ENCODE data around the gene NEK6.

The NEK6 gene

DNA sequence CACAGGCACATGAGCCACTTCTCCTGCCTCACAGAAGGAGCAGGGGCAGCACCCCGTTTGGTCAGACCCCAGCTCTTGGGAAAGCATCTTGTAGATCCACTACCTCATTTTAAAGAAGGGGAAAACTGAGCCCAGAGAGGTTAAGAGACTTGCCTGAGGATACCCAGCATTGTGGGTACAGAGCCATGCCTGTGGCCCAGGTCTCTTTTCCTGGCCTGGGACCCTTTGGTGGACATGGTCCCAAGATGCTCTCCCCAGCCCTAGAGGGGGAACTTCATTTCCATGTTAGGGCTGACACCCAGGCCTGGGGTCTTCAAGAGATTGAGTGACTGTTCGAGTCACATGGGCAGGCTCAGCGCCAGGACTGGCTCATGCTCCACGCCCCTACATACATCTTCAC lies 64.2 kb downstream of the NEK6 start:
- no peak for DNase-seq (ENCODE audit: low spot score)

DNA sequence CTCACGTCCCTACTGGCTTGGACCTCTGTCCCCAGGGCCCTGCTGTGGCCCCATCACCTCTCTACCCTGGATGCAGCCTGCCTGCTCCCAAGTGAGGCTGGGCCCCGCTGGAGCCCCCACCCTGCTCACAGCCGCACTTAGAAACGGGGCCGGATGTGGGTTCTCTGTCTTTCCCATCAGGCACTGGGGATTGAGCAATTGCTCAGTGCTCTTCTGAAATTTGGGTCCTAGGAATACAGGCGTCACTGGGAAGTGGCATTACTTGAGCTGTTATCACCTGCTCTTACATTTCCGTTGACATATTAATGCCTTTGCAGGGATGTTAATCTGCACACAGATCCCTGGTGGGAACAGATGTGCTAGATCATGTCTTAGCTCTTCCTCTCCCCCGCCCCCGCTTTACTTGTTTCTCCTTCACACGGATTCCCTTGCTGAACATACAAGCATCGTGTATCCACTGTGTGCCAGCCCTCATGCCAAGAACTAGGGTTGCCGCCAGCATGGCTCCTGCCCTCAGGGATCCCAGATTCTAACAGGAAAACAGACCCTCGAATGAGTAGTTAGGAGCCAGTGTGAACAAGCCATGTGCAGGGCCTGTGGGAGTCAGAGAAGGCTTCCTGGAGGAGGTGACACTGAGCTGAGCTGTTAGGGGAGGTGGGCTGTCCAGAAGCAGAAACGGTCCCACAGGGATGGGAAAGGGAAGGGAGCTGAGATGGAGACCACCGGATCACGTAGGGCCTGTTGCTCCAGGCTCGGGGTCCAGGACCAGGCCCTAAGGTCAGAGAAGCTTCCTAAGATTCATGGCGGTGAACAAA lies 65.1 kb downstream of the NEK6 start:
- DNase-seq (ENCODE audit: low spot score): no peak

GRCh38 chr9:124323904-124324303 lies 66.2 kb downstream of the NEK6 start:
- no peak for DNase-seq (ENCODE audit: low spot score)

GRCh38 chr9:124325816-124326215 lies 68.1 kb downstream of the NEK6 start:
- no peak for DNase-seq (ENCODE audit: low spot score)

DNA sequence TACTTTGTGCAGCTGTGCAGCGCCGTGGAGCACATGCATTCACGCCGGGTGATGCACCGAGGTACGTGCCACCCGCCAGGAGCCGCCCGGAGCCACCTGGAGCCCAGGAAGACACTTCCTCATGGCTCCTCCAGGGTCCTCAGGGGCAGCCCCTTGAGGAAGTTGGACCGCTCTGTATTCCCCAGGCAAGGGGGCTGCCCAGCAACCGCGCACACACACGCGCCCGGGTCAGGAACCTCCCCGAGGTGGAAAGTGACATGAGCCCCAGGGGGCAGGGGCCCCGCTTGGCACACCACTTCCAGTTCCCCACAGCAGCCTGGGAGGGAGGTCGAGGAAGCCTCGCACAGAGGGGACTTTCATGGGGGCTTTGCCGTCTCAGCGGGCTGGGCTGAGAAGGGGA lies 68.6 kb downstream of the NEK6 start:
- no peak for DNase-seq (ENCODE audit: low spot score)

GRCh38 chr9:124327491-124327890 lies 69.7 kb downstream of the NEK6 start:
- DNase-seq (ENCODE audit: low spot score): no peak

DNA sequence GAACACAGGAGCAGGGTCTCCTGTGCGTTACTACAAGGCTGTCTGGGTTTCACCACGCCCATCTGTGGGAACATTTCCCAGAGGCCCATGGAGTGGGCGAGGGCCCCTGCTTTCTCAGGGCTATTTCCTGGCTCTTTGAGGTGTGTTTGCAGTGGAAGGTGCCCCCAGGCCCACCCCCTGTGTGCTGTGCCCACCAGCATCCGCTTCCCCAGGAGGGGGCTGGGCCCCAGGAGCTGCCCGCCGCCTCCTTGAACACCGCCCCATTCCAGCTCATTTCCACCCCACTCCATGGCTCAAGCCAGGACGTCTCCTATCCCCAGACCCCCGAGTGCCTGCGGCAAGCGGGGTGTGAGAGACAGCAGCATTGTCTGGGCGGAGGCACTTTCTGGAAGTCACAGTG lies 70.5 kb downstream of the NEK6 start:
- no peak for DNase-seq (ENCODE audit: low spot score)

DNA sequence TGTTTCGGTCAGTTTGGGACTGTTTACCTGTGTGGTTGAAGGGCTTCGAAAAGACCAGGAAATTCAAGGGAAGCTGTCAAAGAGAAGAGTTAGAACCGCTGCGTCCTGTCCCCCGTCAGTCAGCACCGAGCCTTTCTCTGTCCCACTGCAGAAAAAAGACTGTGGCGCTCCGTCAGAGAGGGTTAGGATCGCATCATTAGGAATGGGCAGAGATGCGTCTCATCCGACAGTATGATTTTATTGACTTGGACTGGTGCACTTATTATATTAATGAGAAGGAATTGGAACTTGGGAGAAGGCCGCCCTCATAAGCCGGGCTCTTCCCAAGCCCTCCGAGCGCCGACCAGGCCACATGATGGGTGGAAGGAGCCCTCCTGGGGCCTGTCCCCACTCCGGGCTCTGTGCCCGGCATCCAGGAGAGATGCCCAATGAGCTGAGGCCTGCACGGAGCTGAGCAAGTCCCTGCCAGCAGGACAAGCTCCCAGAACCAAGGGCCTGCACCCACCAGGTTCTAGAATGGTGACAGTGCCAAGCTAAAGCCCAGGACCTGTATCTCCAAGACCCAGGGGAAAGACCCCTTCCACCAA lies 71.5 kb downstream of the NEK6 start:
- DNase-seq (ENCODE audit: low spot score): no peak

GRCh38 chr9:124330011-124330697 lies 72.4 kb downstream of the NEK6 start:
- DNase-seq (ENCODE audit: low spot score): no peak

- DNase-seq (ENCODE audit: low spot score): no peak
Observed at GRCh38 chr9:124331580-124331979, 73.8 kb downstream of the NEK6 start.

DNA sequence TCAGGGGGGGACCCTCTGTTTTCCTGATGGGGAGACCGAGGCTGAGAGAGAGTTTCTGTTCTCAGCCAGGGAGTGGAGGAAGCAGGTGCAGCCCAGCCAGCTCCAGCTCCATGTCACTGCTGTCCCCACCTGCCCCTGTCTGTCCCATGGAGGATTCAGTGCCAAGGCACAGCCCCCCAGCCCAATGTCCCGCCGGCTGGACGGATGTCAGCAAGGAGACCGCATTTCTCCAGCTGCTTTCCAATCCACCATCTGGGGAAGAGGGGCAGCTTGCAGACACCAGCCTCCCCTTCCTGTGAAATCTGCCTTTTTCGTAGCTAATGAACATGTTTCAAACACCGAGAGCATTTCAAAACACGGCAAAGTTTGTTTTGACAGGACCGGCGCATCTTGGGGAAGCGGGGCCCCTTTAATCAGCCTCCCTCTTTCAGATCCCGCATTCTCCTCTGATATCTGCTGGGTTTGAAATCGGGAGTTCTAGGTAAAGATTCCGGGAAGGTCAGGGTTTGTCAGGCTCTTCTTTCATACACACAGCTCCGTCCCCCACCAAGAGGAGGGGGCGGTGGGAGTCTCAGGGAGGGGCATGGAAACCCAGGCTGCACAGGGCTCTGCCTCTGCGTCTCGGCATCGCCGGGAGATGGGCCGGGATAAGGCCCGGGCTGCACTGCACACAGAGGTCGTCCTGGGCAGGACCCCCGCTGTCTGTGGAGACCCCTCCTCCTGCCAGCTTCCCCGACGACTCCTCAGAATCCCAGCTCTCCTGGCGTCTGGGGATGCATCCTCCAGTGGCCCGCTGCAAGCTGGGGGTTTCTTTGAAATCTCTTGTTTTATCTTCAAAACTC lies 74.8 kb downstream of the NEK6 start:
- DNase-seq (ENCODE audit: low spot score): no peak

- no peak for DNase-seq (ENCODE audit: low spot score)
Observed at GRCh38 chr9:124333203-124333579, 75.4 kb downstream of the NEK6 start.

DNA sequence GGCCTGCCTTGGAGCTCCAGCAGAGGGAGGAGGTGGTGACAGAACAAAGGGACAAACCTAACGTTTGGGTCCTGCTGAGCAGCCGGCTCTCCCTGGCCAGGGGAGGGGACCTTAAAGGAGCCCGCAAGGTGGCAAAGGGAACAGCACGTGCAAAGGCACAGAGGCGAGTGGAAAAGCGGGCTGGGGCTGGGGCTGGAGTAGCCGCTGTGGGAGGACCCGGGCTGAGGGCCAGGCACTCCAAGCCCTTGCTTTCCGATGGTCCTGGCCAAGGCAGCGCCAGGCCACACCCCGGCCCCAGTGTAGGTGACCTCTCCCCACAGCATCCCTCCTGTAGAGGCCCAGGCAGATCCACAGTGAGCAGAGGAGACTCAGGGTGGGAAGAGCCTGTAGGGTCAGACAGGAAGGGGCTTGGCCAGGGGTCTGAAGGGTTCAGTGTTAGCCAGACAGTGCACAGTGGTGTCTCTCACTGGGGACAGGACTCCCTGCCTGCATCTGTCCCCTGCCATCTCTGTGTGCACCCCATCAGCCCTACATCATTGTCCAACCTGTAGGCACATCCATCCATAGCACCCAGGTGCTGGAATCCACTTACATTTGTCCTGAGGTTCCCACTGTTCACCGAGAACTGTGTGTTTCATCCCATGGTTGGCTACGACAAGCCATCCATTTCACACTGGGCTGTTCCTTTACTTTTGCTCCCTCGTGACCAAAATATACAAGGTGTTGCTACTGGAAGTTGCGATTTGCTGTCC lies 77.0 kb downstream of the NEK6 start:
- DNase-seq (ENCODE audit: low spot score): no peak

GRCh38 chr9:124335320-124335707 lies 77.6 kb downstream of the NEK6 start:
- no peak for DNase-seq (ENCODE audit: low spot score)

- DNase-seq (ENCODE audit: low spot score): no peak
Observed at GRCh38 chr9:124337562-124337961, 79.8 kb downstream of the NEK6 start.

DNA sequence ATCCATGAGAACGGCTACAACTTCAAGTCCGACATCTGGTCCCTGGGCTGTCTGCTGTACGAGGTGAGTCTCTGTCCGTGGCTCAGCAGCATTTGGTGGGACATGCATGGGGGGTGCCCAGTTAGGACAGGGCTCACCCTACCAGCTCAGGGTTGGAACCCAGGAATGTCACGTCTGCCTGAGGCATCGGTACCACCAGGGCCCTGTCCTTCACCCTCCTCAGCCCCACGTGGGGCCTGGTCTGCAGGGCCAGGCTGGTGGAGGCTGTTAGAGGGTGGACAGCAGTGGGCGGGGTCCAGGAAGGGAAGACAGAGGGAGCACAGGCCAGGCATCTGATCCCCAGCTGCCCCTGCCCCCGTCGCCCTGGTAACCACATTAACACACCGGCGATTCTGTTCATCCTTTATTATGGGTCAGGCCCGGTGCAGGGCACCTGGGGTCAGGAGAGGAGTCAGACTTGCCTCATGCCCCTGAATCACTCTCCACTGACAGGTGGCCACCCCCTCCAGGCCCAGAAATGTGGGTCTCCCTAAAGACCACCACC lies 81.9 kb downstream of the NEK6 start:
- no peak for DNase-seq (ENCODE audit: low spot score)

DNA sequence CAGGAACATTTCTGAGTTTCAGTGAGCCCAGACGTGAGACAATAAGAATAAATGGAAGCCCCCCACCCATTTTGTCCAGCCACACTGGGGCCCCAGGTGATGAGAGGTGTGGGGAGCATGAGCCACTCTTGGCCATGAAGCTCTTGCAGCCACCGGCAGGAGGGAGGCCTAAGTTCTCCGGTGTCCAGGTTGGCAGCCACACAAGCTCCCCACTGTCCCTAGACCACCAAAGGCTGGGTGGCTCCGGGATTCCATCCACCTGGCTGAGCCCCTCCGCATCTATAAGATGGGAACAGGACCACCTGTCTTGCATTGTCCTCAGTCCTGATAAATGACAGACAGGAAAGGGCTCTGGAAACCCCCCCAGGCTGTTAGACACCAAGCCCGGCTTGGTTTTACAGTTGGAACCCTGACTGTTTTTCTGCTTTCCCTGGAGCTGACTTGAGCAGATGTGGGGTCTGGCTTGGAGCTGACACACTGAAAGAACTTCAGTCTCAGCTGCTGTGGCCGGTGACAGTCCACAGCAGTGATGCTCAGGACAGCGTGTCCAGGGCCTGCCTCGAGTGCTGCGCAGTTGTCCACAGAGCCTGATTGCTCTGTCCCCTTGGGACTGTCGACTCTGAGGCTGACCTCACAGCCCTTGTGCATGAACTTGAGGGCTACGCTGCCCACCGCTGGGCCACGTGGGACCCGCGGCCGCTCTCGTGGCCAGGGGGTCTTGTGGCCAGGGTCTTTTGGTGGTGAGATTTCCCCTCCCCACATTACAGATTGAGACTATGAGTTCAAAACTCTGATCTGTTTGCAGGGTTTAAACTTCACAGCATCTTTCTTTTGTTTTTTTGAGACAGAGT lies 82.7 kb downstream of the NEK6 start:
- DNase-seq (ENCODE audit: low spot score): no peak

DNA sequence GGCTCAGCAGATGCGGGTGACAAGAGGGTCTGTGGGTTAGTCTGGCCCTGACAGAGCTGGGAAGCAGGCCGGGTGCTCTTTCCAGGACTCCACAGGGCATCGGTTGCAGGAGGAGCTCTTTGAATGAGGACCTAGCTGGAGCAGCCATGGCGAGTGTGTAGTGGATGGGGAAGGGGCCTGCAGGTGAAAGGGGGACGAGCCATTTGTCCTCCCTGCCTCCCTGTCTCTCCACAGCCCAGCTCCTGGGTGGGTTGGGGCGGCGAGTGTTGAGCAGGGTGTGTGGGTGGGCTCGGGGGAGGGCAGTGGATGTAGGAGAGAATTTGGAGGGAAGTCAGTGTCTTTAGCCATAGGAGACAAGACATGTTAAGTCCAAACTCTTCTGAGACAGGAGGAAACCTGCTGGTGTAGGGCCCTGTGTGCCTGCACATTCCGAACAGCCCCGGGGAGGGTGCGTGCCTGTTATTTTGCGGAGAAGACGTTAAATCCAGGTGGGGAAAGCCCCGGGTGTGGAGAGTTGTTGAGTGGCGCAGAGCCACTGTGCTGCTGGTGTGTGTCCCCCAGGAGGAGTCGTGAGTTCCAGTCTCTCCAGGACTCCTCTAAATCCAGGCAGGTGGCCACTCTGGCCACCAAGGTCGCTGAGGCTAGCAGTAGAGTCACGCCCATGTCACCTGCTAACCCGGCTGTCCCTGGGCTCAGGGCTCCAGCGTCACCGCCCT lies 83.9 kb downstream of the NEK6 start:
- no peak for DNase-seq (ENCODE audit: low spot score)

DNA sequence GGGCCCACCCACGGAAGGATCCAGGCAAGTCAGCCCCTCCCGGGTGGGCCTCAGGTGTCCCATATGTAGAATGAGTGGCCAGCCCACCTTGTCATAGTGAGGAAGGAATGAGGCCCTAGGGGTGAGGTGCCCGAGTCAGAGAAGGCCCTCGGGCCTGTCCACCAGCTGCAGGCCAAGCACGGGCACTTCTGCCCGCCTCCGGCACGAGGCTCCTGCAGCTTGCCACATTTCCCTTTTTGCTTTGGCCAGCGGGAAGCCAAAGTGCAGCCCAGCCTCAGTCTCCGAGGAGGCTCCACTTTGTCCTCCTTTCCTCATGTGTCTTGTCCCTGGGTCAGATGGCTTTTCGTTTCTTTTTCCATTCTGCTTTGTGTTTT lies 84.6 kb downstream of the NEK6 start:
- no peak for DNase-seq (ENCODE audit: low spot score)

Measured in activated CD4-positive, alpha-beta T cell treated with anti-CD3 and anti-CD28 coated beads, Interleukin-2, Interleukin-4, amounts not matched to agents 100 ng/mL and 50 ng/mL, durations not matched to agents 16 hours and 8 hours (primary cell).